WI38 (cell line): Measurements from ENCODE around the gene NTMT1.

Experiments
- H3K4me3 ChIP-seq: 2 replicates; pipeline ENCODE4 v1.5.1; 2011; ENCODE audit warnings: low read depth, mild to moderate bottlenecking, control low read depth, low read length
- TF ChIP-seq, protein P1 (sequence below): IDR thresholded peaks from 2 replicates; pipeline ENCODE4 v1.5.1; 2012; ENCODE audit warnings: low read depth, mild to moderate bottlenecking, control low read depth, low read length

Gene NTMT1

DNA sequence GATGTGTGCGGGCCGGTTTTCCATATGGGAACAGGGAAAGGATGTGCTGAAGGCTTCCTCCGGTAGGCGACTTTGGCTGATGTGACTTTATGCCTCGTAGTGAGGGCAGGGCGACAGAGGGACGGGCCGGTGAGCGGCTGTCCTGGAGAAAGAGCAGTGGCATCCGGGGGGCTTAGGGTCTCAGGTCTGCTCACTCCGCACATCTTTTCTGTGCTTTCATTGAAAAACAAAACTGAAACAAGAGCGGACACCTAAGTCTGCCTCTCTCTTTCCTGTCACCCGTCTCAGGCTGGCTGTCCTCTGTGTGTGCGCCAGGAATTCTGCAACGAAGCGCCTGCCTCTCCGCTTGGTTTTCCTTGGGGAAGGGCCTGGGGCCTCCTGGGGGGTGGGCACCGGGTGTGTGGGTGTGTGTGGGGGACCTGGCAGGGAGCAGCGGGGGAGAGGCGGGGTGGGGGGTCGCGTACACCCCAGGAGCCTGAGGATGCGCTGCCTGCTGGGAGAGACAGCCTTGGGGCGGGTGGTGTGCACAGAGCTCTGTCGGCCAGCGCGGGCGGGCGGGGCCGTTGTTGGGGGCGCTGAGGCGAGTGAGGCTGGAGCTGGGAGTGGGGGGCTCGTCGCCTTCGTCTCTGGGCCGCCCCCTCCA is 38.9 kb downstream of the NTMT1 start:
- TF ChIP-seq, protein P1, sequence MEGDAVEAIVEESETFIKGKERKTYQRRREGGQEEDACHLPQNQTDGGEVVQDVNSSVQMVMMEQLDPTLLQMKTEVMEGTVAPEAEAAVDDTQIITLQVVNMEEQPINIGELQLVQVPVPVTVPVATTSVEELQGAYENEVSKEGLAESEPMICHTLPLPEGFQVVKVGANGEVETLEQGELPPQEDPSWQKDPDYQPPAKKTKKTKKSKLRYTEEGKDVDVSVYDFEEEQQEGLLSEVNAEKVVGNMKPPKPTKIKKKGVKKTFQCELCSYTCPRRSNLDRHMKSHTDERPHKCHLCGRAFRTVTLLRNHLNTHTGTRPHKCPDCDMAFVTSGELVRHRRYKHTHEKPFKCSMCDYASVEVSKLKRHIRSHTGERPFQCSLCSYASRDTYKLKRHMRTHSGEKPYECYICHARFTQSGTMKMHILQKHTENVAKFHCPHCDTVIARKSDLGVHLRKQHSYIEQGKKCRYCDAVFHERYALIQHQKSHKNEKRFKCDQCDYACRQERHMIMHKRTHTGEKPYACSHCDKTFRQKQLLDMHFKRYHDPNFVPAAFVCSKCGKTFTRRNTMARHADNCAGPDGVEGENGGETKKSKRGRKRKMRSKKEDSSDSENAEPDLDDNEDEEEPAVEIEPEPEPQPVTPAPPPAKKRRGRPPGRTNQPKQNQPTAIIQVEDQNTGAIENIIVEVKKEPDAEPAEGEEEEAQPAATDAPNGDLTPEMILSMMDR, result no peak
- peak overlapping the region; percentile 73 for H3K4me3 ChIP-seq

DNA sequence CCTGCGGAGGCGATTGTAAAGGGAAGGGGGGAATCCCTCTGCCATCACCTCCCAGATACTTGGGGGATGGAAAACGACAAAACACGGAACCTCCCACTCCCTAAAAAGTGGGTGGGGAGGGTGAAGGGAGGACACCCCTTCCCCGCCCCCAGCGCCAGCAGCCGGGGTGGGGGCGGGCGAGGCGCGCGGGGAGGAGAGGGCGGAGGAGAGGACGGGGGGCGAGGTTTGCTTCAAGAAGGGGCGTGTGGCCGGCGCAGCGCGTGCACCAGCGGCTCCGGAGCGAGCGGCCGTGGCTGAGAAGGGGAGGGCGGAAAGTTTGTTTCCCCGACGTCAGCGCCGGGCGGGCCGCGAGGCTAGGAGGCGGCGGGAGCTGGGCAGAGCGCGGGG is 39.4 kb downstream of the NTMT1 start, which contains the start of gene PRRX2:
Gene PRRX2 (plus strand): TSS at position 259 of the 387 bp plus-strand sequence. CDS start 221 bp downstream, outside the sequence.
- H3K4me3 ChIP-seq, result peak within 1 kb of the TSS; percentile 73
- TF ChIP-seq, protein P1, result no peak

DNA sequence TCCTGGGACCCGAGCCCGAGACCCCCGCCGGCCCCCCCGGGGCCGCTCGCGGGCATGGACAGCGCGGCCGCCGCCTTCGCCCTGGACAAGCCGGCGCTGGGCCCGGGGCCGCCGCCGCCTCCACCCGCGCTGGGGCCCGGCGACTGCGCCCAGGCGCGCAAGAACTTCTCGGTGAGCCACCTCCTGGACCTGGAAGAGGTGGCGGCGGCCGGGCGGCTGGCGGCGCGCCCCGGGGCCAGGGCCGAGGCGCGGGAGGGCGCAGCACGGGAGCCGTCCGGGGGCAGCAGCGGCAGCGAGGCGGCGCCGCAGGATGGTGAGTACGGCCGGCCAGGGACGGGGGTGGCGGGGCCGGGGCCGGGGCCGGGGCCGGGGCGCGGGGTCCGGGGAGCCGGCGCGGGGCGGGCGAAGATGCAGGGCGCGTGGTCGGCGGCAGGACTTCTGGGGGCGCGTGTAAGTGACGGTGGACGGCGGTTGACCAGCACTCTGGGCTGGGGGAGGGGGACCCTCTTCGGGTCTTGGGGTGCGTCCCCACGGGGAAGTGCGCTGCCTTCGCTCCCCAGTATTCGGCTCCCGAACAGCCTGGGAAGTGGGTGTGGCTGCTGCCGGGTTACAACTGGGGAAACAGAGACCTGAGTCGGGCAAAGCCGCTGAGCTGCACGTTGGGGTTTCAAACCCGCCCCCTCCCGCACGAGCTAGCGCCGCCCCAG is 40.0 kb downstream of the NTMT1 start:
- TF ChIP-seq, protein P1, result no peak
- H3K4me3 ChIP-seq, result peak overlapping the region; percentile 73

DNA sequence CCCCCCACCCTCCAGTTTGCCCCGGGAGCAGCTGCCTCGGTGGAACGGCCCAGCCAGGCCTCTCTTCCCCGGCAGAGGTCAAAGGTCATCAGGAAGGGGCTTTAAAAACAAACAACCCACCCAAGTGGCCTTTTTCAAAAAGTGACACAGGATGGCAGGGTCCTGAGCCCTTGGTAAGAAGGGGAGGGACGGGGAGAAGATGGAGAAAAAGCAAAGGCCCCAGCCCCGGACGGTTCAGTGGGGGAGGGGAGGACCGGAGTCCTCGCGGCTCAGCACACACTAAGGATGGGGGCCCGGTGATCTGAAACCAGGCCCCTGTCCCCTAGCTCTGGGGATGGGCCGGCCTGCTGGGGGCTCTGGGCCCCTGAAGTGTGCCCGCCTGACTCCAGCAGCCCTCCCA is 40.6 kb downstream of the NTMT1 start:
- peak overlapping the region; percentile 73 for H3K4me3 ChIP-seq
- TF ChIP-seq, protein P1, result no peak

DNA sequence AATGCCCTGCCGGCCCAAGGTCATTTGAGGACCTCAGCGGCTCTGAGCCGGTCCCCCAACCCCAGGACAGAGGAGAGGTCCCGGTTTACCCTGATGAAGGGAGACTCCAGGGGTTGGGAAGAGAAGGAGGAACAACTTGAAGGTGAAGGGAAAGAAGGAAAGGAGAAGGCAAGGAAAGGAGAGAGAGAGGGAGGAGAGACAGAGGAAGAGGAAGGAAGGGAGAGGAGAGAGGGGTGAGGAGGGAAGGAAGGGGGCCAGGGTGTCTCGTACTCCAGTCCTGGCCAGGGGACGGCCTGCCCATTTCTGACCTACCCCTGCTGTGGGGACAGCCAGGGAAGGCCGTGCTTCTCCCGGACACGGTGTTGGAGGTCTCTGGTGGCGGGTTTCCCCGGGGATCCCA is 41.4 kb downstream of the NTMT1 start:
- TF ChIP-seq, protein P1, result no peak
- peak overlapping the region; percentile 73 for H3K4me3 ChIP-seq

DNA sequence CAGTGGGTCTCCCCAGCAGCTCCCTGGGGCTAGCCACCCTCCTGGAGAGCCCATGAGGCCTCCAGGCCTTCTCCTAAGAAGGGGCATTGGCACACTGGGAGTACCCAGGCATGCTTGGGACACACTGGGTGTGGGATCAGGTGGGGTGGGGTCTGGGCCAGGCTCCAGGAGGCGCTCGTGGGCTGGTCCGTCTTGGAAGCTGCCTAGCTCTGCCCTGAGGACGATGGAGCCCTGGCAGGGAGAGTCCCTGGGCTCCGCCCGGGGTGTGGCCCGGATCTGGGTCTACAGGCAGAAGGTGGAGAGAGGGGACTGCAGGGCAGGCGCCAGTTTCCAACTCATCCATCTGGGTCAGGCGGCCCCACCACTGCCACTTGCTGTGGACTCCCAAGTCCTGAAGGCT is 41.9 kb downstream of the NTMT1 start:
- TF ChIP-seq, protein P1, result no peak
- H3K4me3 ChIP-seq, result peak overlapping the region; percentile 73; the same call in 1 of the 2 replicates

DNA sequence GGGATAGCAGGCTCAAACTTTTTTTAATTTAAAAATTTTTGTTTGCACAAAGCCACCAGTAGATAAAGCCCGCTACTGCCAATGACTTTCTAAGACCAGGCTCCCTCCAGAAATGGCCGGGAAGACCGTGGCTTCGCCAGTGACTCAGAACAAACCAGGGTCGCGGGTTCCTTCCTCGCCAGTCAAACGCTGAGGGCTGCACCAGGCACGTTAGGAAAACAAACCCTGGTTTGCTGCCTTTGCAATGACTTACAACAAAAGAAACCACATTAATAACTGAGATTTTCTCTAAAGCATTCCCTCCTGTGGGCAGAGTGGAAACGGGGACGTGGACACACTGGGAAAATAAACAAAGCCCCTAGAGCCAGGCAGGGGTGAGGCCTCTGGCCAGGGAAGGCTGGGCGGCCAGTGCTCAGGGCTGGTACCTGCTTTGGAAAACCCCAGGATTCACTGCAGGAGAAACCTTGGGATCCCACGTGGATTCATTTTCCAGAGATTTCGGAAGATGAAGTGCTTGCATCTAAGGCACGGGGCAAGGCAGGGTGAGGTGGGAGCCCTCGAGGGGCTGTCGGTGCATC is 43.3 kb downstream of the NTMT1 start:
- peak overlapping the region; percentile 20 for H3K4me3 ChIP-seq
- TF ChIP-seq, protein P1, result no peak
